GM23248 (cell line): ENCODE measurements around the gene XPC. TPM values are rescaled to one million over a fixed set of nuclear protein-coding genes. Genes with fewer than 3 reads are reported as not detected.

ENCODE experiments used
- DNase-seq: peaks from one replicate; pipeline ENCODE4 v3.0.0-alpha.2; 2015
- H2AFZ ChIP-seq: fragments of 200-600 bp; sonication (generic); 2 replicates; pipeline ENCODE4 v1.6.1; 2016; ENCODE audit warnings: antibody characterized with exemption
- H3F3A ChIP-seq: fragments of 200-600 bp; sonication (generic); 2 replicates; pipeline ENCODE4 v1.6.1; 2016; ENCODE audit warnings: mild to moderate bottlenecking, antibody characterized with exemption, mixed run types; ENCODE audit not compliant: insufficient read depth
- H3K27ac ChIP-seq: fragments of 200-600 bp; sonication (generic); 2 replicates; pipeline ENCODE4 v1.5.1; 2016; ENCODE audit warnings: mild to moderate bottlenecking
- H3K27me3 ChIP-seq: fragments of 200-600 bp; sonication (generic); replicated peaks from 2 replicates; pipeline ENCODE4 v1.6.1; 2016; ENCODE audit warnings: mild to moderate bottlenecking; ENCODE audit not compliant: insufficient read depth
- H3K36me3 ChIP-seq: fragments of 200-600 bp; sonication (generic); 2 replicates; pipeline ENCODE4 v1.6.1; 2016; ENCODE audit warnings: low read depth, mild to moderate bottlenecking
- H3K4me1 ChIP-seq: fragments of 200-600 bp; sonication (generic); 2 replicates; pipeline ENCODE4 v1.6.1; 2016; ENCODE audit warnings: mild to moderate bottlenecking; ENCODE audit not compliant: insufficient read depth
- H3K4me2 ChIP-seq: fragments of 200-600 bp; sonication (generic); one replicate; pipeline ENCODE4 v1.6.1; 2016; ENCODE audit warnings: mild to moderate bottlenecking; ENCODE audit not compliant: unreplicated experiment
- H3K4me3 ChIP-seq: fragments of 200-600 bp; sonication (generic); 2 replicates; pipeline ENCODE4 v1.5.1; 2016; ENCODE audit warnings: mild to moderate bottlenecking
- H3K79me2 ChIP-seq: fragments of 200-600 bp; sonication (generic); 2 replicates; pipeline ENCODE4 v1.6.1; 2016; ENCODE audit warnings: mild to moderate bottlenecking; ENCODE audit not compliant: insufficient read depth
- H3K9ac ChIP-seq: fragments of 200-600 bp; sonication (generic); 2 replicates; pipeline ENCODE4 v1.6.1; 2016; ENCODE audit warnings: mild to moderate bottlenecking
- H3K9me2 ChIP-seq: fragments of 200-600 bp; sonication (generic); 2 replicates; pipeline ENCODE4 v1.6.1; 2016; ENCODE audit warnings: mixed run types, mild to moderate bottlenecking, moderate library complexity; ENCODE audit not compliant: insufficient read depth
- H3K9me3 ChIP-seq: fragments of 200-600 bp; sonication (generic); one replicate; pipeline ENCODE4 v1.6.1; 2017; ENCODE audit warnings: low read depth
- H4K20me1 ChIP-seq: fragments of 200-600 bp; sonication (generic); 2 replicates; pipeline ENCODE4 v1.6.0; 2016; ENCODE audit not compliant: insufficient read depth
- EZH2 ChIP-seq: fragments of 200-600 bp; sonication (generic); IDR thresholded peaks from 2 replicates; pipeline ENCODE4 v1.6.1; 2018; ENCODE audit warnings: antibody characterized with exemption, mild to moderate bottlenecking; ENCODE audit not compliant: insufficient read depth, poor library complexity, severe bottlenecking
- EZH2phosphoT487 ChIP-seq: fragments of 200-600 bp; sonication (generic); IDR thresholded peaks from 2 replicates; pipeline ENCODE4 v1.6.1; 2018; ENCODE audit warnings: antibody characterized with exemption, moderate library complexity, mild to moderate bottlenecking, low read depth; ENCODE audit not compliant: insufficient read depth
- WGBS, 2 experiments: methylation state at CpG; one replicate each; pipeline ENCODE4 v1.1.6; 2015 to 2017; ENCODE audit warnings: low lambda C conversion rate in 2 of 2, low coverage in 1 of 2; ENCODE audit errors: missing lambda C conversion rate in 2 of 2; 5-methylcytosine and 5-hydroxymethylcytosine counted together
- in situ Hi-C: fragments of 300-500 bp; cut with MboI; formaldehyde crosslinking; loops from 2 replicates; pipeline ENCODE4 v1.15.0; 2020
- polyA plus RNA-seq: library from polyadenylated mRNA; unstranded; fragments of >200 nt; fragmentation: Nextera tagmentation; extraction: Ambion mirVana; gene quantifications from 2 replicates; pipeline ENCODE4 v1.2.1, GENCODE V29; 2016
- total RNA-seq: library from RNA; depleted of rRNA; stranded (reverse); fragments of >200 nt; shearing (Covaris generic); gene quantifications from 2 replicates; pipeline ENCODE4 v1.2.3, GENCODE V29; 2014

Gene XPC
- total and polyA plus RNA-seq, 2 experiments from 2014 or later, result 42.4 to 62.1 TPM

GRCh38 chr3:14175383-14176037 is 2.9 kb downstream of the XPC start:
- Histone ChIP-seq H2AFZ (no peak overlapping the region), H3K4me3 (peak overlapping the region; percentile 42), H3K79me2 (peaks cover 83% of the 10 kb centered on the region), H4K20me1 (no peaks in the 10 kb centered on the region), H3K27me3 (no peaks in the 10 kb centered on the region), H3K9me2 (no peaks in the 10 kb centered on the region), H3K27ac (no peak overlapping the region), H3K36me3 (peaks cover 10% of the 10 kb centered on the region; the same call in 1 of the 2 replicates), H3K4me2 (peak overlapping the region; percentile 88), H3K9me3 (no peaks in the 10 kb centered on the region), H3K9ac (no peak overlapping the region), H3F3A (peaks cover 48% of the 10 kb centered on the region), H3K4me1 (peaks cover 56% of the 10 kb centered on the region)
- WGBS, 2 experiments, result 74 to 90% methylated on average over 3 of the region's 3 CpGs
- TF ChIP-seq EZH2phosphoT487 (no peak), EZH2 (no peak)
- in situ Hi-C loops, result no loop called here
- peak; percentile 60 for DNase-seq

- Histone ChIP-seq H3K4me1 (peaks cover 62% of the 10 kb centered on the region), H3K27ac (peak overlapping the region; percentile 15; the same call in 1 of the 2 replicates)
- 24 to 35% methylated on average over 2 of the region's 2 CpGs for WGBS, 2 experiments
These were observed 3.9 kb downstream of the XPC start for GRCh38 chr3:14174483-14174882.

GRCh38 chr3:14172496-14172895 is 5.9 kb downstream of the XPC start:
- H3K4me2 ChIP-seq, result no peak overlapping the region
- no peak for DNase-seq
- H3K36me3 ChIP-seq, result peaks cover 33% of the 10 kb centered on the region
- H3K79me2 ChIP-seq, result peaks cover 78% of the 10 kb centered on the region
- no peaks in the 10 kb centered on the region for H4K20me1 ChIP-seq
- peaks cover 66% of the 10 kb centered on the region for H3F3A ChIP-seq
- no peaks in the 10 kb centered on the region for H3K9me3 ChIP-seq
- H3K27me3 ChIP-seq, result no peaks in the 10 kb centered on the region
- TF ChIP-seq EZH2phosphoT487, result no peak
- TF ChIP-seq EZH2, result no peak
- no peak overlapping the region for H3K27ac ChIP-seq
- H3K9ac ChIP-seq, result no peak overlapping the region
- H3K4me3 ChIP-seq, result no peak overlapping the region
- H2AFZ ChIP-seq, result no peak overlapping the region
- no peaks in the 10 kb centered on the region for H3K9me2 ChIP-seq
- in situ Hi-C loops, result no loop called here
- peaks cover 67% of the 10 kb centered on the region for H3K4me1 ChIP-seq
- 97 to 99% methylated on average over 5 of the region's 5 CpGs for WGBS, 2 experiments

More at GRCh38 chr3:14174483-14174882, 3.9 kb downstream of the XPC start:
- H3K36me3 ChIP-seq, result peaks cover 13% of the 10 kb centered on the region; the same call in 1 of the 2 replicates
- no peak for TF ChIP-seq EZH2
- TF ChIP-seq EZH2phosphoT487, result no peak
- no peak overlapping the region for H2AFZ ChIP-seq
- no peaks in the 10 kb centered on the region for H4K20me1 ChIP-seq
- no peaks in the 10 kb centered on the region for H3K9me3 ChIP-seq
- peak; percentile 52 for DNase-seq
- no peak overlapping the region; the same call in 1 of the 2 replicates for H3K9ac ChIP-seq
- H3K27me3 ChIP-seq, result no peaks in the 10 kb centered on the region
- in situ Hi-C loops, result no loop called here
- peaks cover 58% of the 10 kb centered on the region for H3F3A ChIP-seq
- H3K4me2 ChIP-seq, result peak overlapping the region; percentile 57
- H3K4me3 ChIP-seq, result peak overlapping the region; percentile 24; the same call in 1 of the 2 replicates
- H3K79me2 ChIP-seq, result peaks cover 74% of the 10 kb centered on the region
- no peaks in the 10 kb centered on the region for H3K9me2 ChIP-seq

- Histone ChIP-seq H3F3A (peaks cover 55% of the 10 kb centered on the region), H3K9me2 (no peaks in the 10 kb centered on the region), H3K36me3 (peaks cover 42% of the 10 kb centered on the region), H3K27ac (peak overlapping the region; percentile 86), H3K79me2 (peaks cover 77% of the 10 kb centered on the region), H2AFZ (no peak overlapping the region), H3K9me3 (no peaks in the 10 kb centered on the region), H3K27me3 (no peaks in the 10 kb centered on the region), H3K4me3 (peak overlapping the region; percentile 42), H3K4me2 (peak overlapping the region; percentile 78), H4K20me1 (no peaks in the 10 kb centered on the region), H3K9ac (peak overlapping the region; percentile 47), H3K4me1 (peaks cover 50% of the 10 kb centered on the region)
- in situ Hi-C loops, result no loop called here
- no peak for TF ChIP-seq EZH2
- no peak for TF ChIP-seq EZH2phosphoT487
- WGBS, 2 experiments, result 0 to 3% methylated on average over 2 of the region's 2 CpGs
- peak; percentile 87 for DNase-seq
These were observed 7.8 kb downstream of the XPC start for GRCh38 chr3:14170531-14171159.
